ENCODE measurements around the gene C19orf53. TPM values are rescaled to one million over a fixed set of nuclear protein-coding genes. Genes with fewer than 3 reads are reported as not detected.

C19orf53 gene
- total RNA-seq, 1 experiment from 2014 or later = 115 TPM

GRCh38 chr19:13806728-13807127, 32.5 kb downstream of the C19orf53 start:
- no peak for TF ChIP-seq ZFX (IDR thresholded peaks at IDR 0.05)
- TF ChIP-seq POLR2A (IDR thresholded peaks at IDR 0.05; ENCODE audit: borderline replicate concordance, extremely low read depth, insufficient read depth, insufficient read length) = no peak
- no peak for TF ChIP-seq RAD21 (IDR thresholded peaks at IDR 0.05; ENCODE audit: low read depth)
- CTCF ChIA-PET = no interaction called here
- H3K9ac ChIP-seq (ENCODE audit: low read length) = no peak overlapping the region
- no peak for DNase-seq (ENCODE audit: low read depth, low spot score)
- H3K9me3 ChIP-seq (ENCODE audit: control insufficient read depth in 1 of 2, insufficient read depth in 1 of 2, low read depth in 1 of 2, low read length in 2 of 2) = peaks cover 0 to 2% of the 10 kb centered on the region in 2 experiments; a peak in 1 of 4 replicates
- POLR2A ChIA-PET = no interaction called here
- RAD21 ChIA-PET (ENCODE audit: low non-redundant PET in 1 of 2, low total read pairs in 2 of 2, uncharacterized antibody in 2 of 2, unreplicated experiment in 2 of 2) = no interaction called here
- H2AFZ ChIP-seq (ENCODE audit: low read depth, low read length, poor library complexity, severe bottlenecking) = no peak overlapping the region
- no peaks in the 10 kb centered on the region for H3K79me2 ChIP-seq (ENCODE audit: insufficient read depth, low read length)
- no TSS peak for BruUV-seq (replicated peaks)
- peaks cover 11 to 26% of the 10 kb centered on the region in 2 experiments for H3K4me1 ChIP-seq (ENCODE audit: control insufficient read depth in 1 of 2, insufficient read depth in 2 of 2, low read length in 2 of 2)
- no peak overlapping the region for H3K4me2 ChIP-seq (ENCODE audit: low read length)
- peaks cover 3 to 12% of the 10 kb centered on the region in 2 experiments; a peak in 2 of 4 replicates for H3K36me3 ChIP-seq (ENCODE audit: control insufficient read depth in 1 of 2, insufficient read depth in 2 of 2, low read length in 2 of 2)
- intact Hi-C loops (cut with micrococcal nuclease) = no loop called here
- H3K27me3 ChIP-seq (ENCODE audit: insufficient read depth, low read length) = no peaks in the 10 kb centered on the region
- H3K9me2 ChIP-seq (ENCODE audit: insufficient read depth) = no peaks in the 10 kb centered on the region
- no peak overlapping the region for H3K27ac ChIP-seq (ENCODE audit: low read depth, low read length)
- no peaks in the 10 kb centered on the region for H4K20me1 ChIP-seq (ENCODE audit: insufficient read depth)
- ATAC-seq = no peak
- no peak overlapping the region for H3K4me3 ChIP-seq (replicated peaks in 1 of 2; ENCODE audit: low read depth in 1 of 2, low read length in 2 of 2)

DNA sequence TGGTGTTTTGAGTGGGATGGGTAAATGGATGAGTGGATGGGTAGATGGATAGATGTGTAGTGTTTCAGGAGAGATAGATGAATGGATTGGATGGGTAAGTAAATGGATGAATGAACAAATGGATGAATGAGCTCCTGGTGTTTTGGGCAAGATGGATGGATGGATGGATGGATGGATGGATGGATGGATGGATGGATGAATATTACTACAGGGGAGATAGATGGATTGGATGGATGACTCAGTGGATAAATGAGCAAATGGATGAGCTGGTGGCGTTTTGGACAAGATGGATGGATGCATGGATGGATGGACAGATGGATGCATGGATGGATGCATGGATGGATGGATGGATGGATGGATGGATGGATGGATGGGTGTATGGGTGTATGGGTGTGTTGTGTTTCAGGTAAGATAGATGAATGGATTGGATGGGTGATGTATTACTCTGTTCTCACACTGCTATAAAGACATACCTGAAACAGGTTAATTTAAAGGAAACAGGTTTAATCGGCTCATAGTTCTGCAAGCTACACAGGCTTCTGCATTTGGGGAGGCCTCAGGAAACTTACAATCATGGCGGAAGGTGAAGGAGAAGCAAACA, 33.3 kb downstream of the C19orf53 start:
- intact Hi-C loops (cut with micrococcal nuclease) = no loop called here
- no peak overlapping the region for H3K9ac ChIP-seq (ENCODE audit: low read length)
- H3K36me3 ChIP-seq (ENCODE audit: control insufficient read depth in 1 of 2, insufficient read depth in 2 of 2, low read length in 2 of 2) = peaks cover 3 to 12% of the 10 kb centered on the region in 2 experiments; a peak in 2 of 4 replicates
- ATAC-seq = no peak
- ChIA-PET RAD21 (ENCODE audit: low non-redundant PET in 1 of 2, low total read pairs in 2 of 2, uncharacterized antibody in 2 of 2, unreplicated experiment in 2 of 2) (no interaction called here), CTCF (no interaction called here), POLR2A (no interaction called here)
- H3K4me1 ChIP-seq (ENCODE audit: control insufficient read depth in 1 of 2, insufficient read depth in 2 of 2, low read length in 2 of 2) = peaks cover 13 to 27% of the 10 kb centered on the region in 2 experiments
- no peaks in the 10 kb centered on the region for H3K9me2 ChIP-seq (ENCODE audit: insufficient read depth)
- no TSS peak for BruUV-seq (replicated peaks)
- no peaks in the 10 kb centered on the region for H3K79me2 ChIP-seq (ENCODE audit: insufficient read depth, low read length)
- no peak overlapping the region for H3K27ac ChIP-seq (ENCODE audit: low read depth, low read length)
- H4K20me1 ChIP-seq (ENCODE audit: insufficient read depth) = no peaks in the 10 kb centered on the region
- no peak overlapping the region for H2AFZ ChIP-seq (ENCODE audit: low read depth, low read length, poor library complexity, severe bottlenecking)
- no peak overlapping the region for H3K4me3 ChIP-seq (replicated peaks in 1 of 2; ENCODE audit: low read depth in 1 of 2, low read length in 2 of 2)
- H3K9me3 ChIP-seq (ENCODE audit: control insufficient read depth in 1 of 2, insufficient read depth in 1 of 2, low read depth in 1 of 2, low read length in 2 of 2) = peaks cover 0 to 2% of the 10 kb centered on the region in 2 experiments; a peak in 1 of 4 replicates
- DNase-seq (ENCODE audit: low read depth, low spot score) = no peak
- no peaks in the 10 kb centered on the region for H3K27me3 ChIP-seq (ENCODE audit: insufficient read depth, low read length)
- H3K4me2 ChIP-seq (ENCODE audit: low read length) = no peak overlapping the region
- TF ChIP-seq ELF1 (IDR thresholded peaks at IDR 0.05; ENCODE audit: borderline replicate concordance, low read depth) = no peak
- no peak for TF ChIP-seq JUND (IDR thresholded peaks at IDR 0.05)
- no peak for TF ChIP-seq YY1 (IDR thresholded peaks at IDR 0.05; ENCODE audit: extremely low read depth, insufficient replicate concordance, low read depth, low read length)
- TF ChIP-seq EGR1 (IDR thresholded peaks at IDR 0.05; ENCODE audit: low read depth) = no peak
- TF ChIP-seq POLR2A (IDR thresholded peaks at IDR 0.05; ENCODE audit: borderline replicate concordance, extremely low read depth, insufficient read depth, insufficient read length) = no peak
- no peak for TF ChIP-seq SRF (IDR thresholded peaks at IDR 0.05; ENCODE audit: low read depth)
- TF ChIP-seq REST (IDR thresholded peaks at IDR 0.05; ENCODE audit: low read depth) = no peak
- TF ChIP-seq POLR2AphosphoS5 (IDR thresholded peaks at IDR 0.05; ENCODE audit: low read depth, low read length) = no peak
- no peak for TF ChIP-seq ZNF274 (IDR thresholded peaks at IDR 0.05; ENCODE audit: low read depth, low read length)
- no peak for TF ChIP-seq CEBPB (IDR thresholded peaks at IDR 0.05; ENCODE audit: low read depth)
- no peak for TF ChIP-seq TCF7L2 (IDR thresholded peaks at IDR 0.05; ENCODE audit: borderline replicate concordance, extremely low read depth, insufficient read depth, insufficient read length)
- no peak for TF ChIP-seq CBX3 (IDR thresholded peaks at IDR 0.05; ENCODE audit: low read depth)
- TF ChIP-seq, protein P1, sequence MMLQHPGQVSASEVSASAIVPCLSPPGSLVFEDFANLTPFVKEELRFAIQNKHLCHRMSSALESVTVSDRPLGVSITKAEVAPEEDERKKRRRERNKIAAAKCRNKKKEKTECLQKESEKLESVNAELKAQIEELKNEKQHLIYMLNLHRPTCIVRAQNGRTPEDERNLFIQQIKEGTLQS (IDR thresholded peaks at IDR 0.05) = no peak
- TF ChIP-seq, protein P2, sequence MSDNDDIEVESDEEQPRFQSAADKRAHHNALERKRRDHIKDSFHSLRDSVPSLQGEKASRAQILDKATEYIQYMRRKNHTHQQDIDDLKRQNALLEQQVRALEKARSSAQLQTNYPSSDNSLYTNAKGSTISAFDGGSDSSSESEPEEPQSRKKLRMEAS (IDR thresholded peaks at IDR 0.05) = no peak

All from HCT116 (cell line).